Measurements from ENCODE around the gene ZC3H7B.

DNA sequence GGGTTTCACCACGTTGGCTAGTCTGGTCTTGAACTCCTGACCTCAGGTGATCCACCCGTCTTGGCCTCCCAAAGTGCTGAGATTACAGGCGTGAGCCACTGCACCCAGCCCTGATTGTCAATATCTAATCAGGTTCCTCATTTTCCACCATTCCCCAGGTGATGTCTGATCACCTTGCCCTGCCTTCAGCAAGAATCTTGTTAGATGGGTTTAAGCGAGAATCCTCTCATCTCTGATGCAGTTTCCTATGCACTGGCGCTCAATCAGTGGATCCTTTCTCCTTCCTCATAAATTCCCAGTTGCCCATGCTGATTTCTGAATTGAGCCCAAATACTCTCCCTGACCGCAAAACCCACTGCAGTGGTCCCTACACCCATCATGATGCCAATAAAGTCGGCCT is 664 bp upstream of the ZC3H7B start:
- TF ChIP-seq YY1 (IDR thresholded peaks at IDR 0.05; ENCODE audit: low read depth) = no peak
- no peak for TF ChIP-seq CREB1 (IDR thresholded peaks at IDR 0.05; ENCODE audit: low read depth)
